ENCODE data around the gene CEP192. TPM values are rescaled to one million over a fixed set of nuclear protein-coding genes. Genes with fewer than 3 reads are reported as not detected.
"Not testable (repeated sequence)": the region's sequence is repeated elsewhere in the genome, so short reads cannot be mapped to it uniquely, and the experiment has no call there.

The CEP192 gene
- polyA plus RNA-seq, 4 donors = 32.0 to 52.1 (median 37.5) TPM

DNA sequence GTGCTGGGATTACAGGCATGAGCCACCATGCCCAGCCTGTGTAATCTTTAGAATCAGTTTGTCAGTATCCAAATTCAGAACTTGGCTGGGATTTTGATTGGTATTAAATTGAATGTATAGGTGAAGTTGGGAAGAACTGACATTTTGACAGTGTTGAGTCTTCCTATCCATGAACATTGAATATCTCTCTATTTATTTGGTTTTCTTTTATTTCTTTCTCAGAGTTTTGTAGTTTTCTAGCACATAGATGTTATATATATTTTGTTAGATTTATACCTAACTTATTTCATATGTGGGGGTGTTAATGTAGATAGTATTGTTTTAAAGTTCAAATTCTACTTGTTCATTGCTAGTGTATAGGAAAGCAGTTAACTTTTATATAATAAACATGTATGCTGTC lies 31.5 kb downstream of the CEP192 start:
- DNase-seq (ENCODE audit: low read depth in 4 of 4, low spot score in 3 of 4) = no peak

GRCh38 chr18:13025233-13025632 lies 34.1 kb downstream of the CEP192 start:
- no peak for DNase-seq (ENCODE audit: low read depth in 4 of 4, low spot score in 3 of 4)

DNA sequence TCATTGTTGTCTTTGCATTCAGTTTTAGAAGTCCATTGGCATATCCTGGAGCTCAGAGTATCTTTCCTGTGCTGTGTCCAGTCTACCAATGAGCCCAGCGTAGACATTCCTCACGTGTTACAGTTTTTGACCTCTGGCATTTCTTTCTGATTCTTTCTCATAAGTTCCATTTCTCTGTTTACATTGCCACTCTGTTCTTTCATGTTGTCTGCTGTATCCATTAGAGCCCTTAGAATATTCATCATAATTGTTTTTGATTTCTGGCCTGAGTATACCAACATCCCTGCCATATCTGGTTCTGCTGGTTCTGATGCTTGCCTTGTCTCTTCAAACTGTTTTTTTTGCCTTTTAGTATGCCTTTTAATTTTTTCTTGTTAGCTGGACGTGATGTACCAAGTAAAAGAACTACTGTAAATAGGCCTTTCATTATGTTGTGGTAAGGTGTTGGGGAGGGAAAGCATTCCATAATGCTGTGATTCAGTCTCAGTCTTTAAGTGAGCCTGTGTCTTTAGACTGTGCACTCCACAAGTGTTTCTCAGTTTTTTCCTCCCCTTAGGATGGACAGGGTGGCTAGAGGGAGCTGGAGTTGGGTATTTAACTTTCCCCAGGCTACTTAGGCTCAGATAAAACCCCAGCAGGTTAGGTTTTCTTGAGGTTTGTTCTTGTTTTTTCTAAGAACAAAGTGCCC lies 35.6 kb downstream of the CEP192 start:
- DNase-seq (ENCODE audit: low read depth in 4 of 4, low spot score in 3 of 4) = no peak

GRCh38 chr18:13028869-13029268 lies 37.7 kb downstream of the CEP192 start:
- no peak for DNase-seq (ENCODE audit: low read depth in 4 of 4, low spot score in 3 of 4)

DNA sequence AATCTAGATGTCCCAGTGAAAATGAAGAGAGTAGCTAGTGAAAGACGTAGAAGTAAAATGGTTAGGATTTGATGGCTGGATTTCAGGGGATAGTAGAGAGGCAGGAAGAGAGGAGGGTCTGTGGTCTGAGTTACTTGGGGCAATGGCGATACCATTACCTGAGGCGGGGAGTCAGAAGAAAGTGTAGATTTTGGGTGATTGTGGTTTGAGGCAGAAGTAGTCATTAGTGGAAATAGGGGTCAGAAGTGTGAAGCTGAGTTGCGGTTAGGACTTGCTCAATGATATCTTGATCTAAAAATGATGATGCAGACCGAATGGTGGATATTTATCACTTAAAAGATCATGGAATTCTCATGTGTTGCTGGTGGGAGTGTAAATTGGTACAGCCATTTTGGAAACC lies 41.0 kb downstream of the CEP192 start:
- DNase-seq (ENCODE audit: low read depth in 4 of 4, low spot score in 3 of 4) = no peak

GRCh38 chr18:13035249-13035914 lies 44.2 kb downstream of the CEP192 start:
- DNase-seq (ENCODE audit: low read depth in 4 of 4, low spot score in 3 of 4) = no peak

GRCh38 chr18:13036622-13037320 lies 45.6 kb downstream of the CEP192 start:
- no peak for DNase-seq (ENCODE audit: low read depth in 4 of 4, low spot score in 3 of 4)

DNA sequence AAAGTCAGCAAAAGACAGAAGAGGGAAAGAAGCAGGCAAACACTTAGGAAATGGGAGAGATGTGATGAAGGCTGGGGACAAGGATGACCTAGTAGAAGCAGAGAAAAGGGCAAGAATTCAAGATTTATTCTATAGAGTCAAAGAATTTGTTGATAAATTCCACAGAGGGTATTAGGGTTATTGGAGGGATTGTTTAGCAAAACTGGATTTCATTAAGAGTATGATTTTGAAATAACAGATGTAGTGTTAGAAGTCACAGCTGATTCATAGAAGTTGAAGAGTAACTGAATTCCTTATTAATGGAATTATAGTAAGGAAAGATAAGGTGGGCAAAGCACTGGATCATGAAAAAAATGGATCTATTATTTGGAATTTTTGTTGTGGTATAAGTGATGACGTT lies 48.6 kb downstream of the CEP192 start:
- no peak for DNase-seq (ENCODE audit: low read depth in 4 of 4, low spot score in 3 of 4)

- DNase-seq (ENCODE audit: low read depth in 4 of 4, low spot score in 3 of 4) = no peak
Observed at GRCh38 chr18:13043066-13043465, 51.9 kb downstream of the CEP192 start.

GRCh38 chr18:13048061-13048595 lies 57.0 kb downstream of the CEP192 start:
- DNase-seq (ENCODE audit: low read depth in 4 of 4, low spot score in 3 of 4) = no peak

- DNase-seq (ENCODE audit: low read depth in 4 of 4, low spot score in 3 of 4) = no peak
Observed at GRCh38 chr18:13051159-13051558, 60.0 kb downstream of the CEP192 start.

DNA sequence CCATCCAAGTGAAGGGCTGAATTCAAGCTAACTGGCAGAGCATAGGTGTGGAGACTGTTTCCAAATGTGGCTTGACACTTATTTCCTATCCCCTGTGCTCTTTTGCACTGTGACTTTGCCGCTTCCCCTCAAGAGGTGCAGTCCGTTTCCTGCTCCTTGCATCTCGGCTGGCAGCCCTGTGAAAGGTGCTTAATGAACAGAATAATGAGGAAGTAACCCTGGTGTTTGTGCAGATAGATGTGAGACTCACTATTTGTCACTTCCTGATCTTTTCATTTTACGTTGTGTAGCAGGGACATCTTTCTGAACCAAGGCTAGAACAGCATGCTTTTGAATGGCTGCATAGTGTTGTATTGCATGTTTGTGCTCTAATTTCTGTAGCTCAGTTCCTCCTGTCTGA lies 60.8 kb downstream of the CEP192 start:
- DNase-seq (ENCODE audit: low read depth in 4 of 4, low spot score in 3 of 4) = no peak

DNA sequence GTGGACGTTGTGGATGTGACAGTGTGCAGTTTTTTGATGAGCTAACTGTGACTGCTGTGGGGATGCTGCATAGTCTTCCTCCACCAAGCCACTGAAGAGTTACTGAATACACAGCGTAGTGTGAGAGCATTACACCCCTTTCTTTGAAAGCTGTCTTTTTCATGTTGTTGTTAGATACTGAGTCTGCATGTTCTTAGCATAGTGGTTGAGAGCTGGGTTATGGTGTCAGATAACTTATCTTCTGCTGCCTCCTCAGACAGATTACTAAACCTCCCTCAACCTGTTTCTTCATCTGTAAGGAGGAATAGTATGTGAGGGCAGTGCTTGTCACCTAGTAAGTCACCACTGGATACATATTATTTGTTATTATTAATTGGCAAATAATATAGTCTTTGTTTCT lies 63.2 kb downstream of the CEP192 start:
- DNase-seq (ENCODE audit: low read depth in 4 of 4, low spot score in 3 of 4) = no peak

- no peak for DNase-seq (ENCODE audit: low read depth in 4 of 4, low spot score in 3 of 4)
Observed at GRCh38 chr18:13061630-13062189, 70.5 kb downstream of the CEP192 start.

GRCh38 chr18:13067124-13067523 lies 76.0 kb downstream of the CEP192 start:
- no peak for DNase-seq (ENCODE audit: low read depth in 4 of 4, low spot score in 3 of 4)

DNA sequence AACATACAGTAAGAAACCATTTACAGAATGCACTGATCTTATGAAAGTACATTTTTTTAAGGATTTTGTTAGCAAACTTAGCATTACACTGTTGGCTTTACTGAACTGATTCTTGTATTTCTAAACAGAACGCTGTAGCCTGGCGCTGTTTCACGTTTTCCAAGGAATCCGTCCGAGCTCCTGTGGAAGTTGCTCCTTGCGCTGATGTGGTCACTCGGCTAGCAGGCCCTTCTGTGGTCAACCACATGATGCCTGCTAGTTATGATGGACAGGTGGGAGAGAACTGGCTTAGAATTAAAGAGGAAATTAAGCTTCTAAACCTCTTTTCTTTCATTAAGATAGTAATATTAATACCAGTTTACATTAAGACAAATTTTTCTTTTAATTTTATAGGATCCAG lies 76.8 kb downstream of the CEP192 start:
- no peak for DNase-seq (ENCODE audit: low read depth in 4 of 4, low spot score in 3 of 4)

DNA sequence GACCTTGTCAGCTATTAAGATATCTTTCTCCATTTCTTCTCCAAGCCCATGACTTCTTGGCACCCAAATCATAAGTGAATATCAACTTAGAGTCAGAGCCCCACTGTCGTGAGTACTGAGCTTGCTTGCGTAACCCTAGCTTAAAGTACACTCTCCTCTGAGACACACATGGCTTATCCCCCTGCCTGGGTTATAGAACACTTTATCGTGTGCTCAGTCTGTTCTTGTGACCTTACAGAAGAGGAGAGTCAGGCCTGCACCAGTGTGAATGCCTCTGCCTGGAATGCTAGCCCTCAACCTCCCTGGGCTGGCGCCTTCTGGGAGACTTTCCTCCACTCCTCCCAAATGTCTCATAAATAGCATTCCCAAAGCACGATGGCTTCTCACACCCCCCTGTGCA lies 79.3 kb downstream of the CEP192 start:
- no peak for DNase-seq (ENCODE audit: low read depth in 4 of 4, low spot score in 3 of 4)

- no peak for DNase-seq (ENCODE audit: low read depth in 4 of 4, low spot score in 3 of 4)
Observed at GRCh38 chr18:13076886-13077285, 85.7 kb downstream of the CEP192 start.

GRCh38 chr18:13077473-13077872 lies 86.3 kb downstream of the CEP192 start:
- DNase-seq (ENCODE audit: low read depth in 4 of 4, low spot score in 3 of 4) = no peak

DNA sequence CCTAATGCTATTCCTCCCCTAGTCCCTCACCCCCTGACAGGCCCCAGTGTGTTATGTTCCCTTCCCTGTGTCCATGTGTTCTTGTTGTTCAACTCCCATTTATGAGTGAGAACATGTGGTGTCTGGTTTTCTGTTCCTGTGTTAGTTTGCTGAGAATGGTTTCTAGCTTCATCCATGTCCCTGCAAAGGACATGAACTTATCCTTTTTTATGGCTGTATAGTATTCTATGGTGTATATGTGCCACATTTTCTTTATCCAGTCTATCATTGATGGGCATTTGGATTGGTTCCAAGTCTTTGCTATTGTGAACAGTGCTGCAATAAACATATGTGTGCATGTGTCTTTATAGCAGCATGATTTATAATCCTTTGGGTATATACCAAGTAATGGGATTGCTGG lies 86.9 kb downstream of the CEP192 start:
- DNase-seq (ENCODE audit: low read depth in 4 of 4, low spot score in 3 of 4) = not testable (repeated sequence)

DNA sequence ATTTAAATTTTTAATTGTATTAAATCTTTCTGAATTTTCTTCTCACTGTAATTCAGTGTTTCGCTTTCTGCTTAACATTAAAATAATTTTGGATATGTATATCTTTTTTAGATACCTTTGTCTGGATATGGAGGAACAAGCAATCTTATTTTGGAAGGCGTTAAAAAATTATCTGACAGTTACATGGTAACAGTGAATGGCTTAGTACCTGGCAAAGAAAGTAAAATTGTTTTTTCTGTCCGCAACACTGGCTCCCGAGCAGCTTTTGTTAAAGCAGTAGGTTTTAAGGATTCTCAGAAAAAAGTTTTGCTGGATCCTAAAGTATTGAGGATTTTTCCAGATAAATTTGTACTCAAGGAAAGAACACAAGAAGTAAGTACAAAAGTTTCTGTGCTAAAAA lies 95.7 kb downstream of the CEP192 start:
- DNase-seq (ENCODE audit: low read depth in 4 of 4, low spot score in 3 of 4) = no peak
